Muscle of arm (tissue), 12 donors: Measurements from ENCODE around the gene GMDS. TPM values are rescaled to one million over a fixed set of nuclear protein-coding genes. Genes with fewer than 3 reads are reported as not detected.

Experiments
- DNase-seq: peaks from one replicate; pipeline ENCODE4 v3.0.0-alpha.2; 2013
- polyA plus RNA-seq, 12 donors: library from polyadenylated mRNA; unstranded; fragments of 120-200 nt; gene quantifications; one replicate each; pipeline ENCODE4 v1.2.1, GENCODE V29; 2013; ENCODE audit not compliant: insufficient read length in 12 of 12

The GMDS gene
- polyA plus RNA-seq, 12 donors, result 8.6 to 22.6 (median 10.5) TPM; not detected in 1

- no peak for DNase-seq
Observed at GRCh38 chr6:1657116-1657770, 588.2 kb downstream of the GMDS start.

GRCh38 chr6:1654054-1654453, 591.4 kb downstream of the GMDS start:
- no peak for DNase-seq

GRCh38 chr6:1652842-1653241, 592.6 kb downstream of the GMDS start:
- no peak for DNase-seq

- DNase-seq, result no peak
Observed at GRCh38 chr6:1651362-1651761, 594.0 kb downstream of the GMDS start.

- DNase-seq, result no peak
Observed at GRCh38 chr6:1645466-1646185, 599.8 kb downstream of the GMDS start.

- DNase-seq, result no peak
Observed at GRCh38 chr6:1644516-1645060, 600.8 kb downstream of the GMDS start.

GRCh38 chr6:1643830-1644445, 601.5 kb downstream of the GMDS start:
- no peak for DNase-seq

- DNase-seq, result no peak
Observed at GRCh38 chr6:1643111-1643510, 602.3 kb downstream of the GMDS start.

- no peak for DNase-seq
Observed at GRCh38 chr6:1641343-1641885, 604.0 kb downstream of the GMDS start.

GRCh38 chr6:1640476-1640875, 604.9 kb downstream of the GMDS start:
- DNase-seq, result no peak

- no peak for DNase-seq
Observed at GRCh38 chr6:1639430-1639829, 606.0 kb downstream of the GMDS start.

GRCh38 chr6:1636971-1637871, 608.2 kb downstream of the GMDS start:
- no peak for DNase-seq

GRCh38 chr6:1636272-1636825, 609.1 kb downstream of the GMDS start:
- DNase-seq, result no peak

- DNase-seq, result no peak
Observed at GRCh38 chr6:1635305-1636010, 609.9 kb downstream of the GMDS start.

- DNase-seq, result no peak
Observed at GRCh38 chr6:1634081-1634480, 611.3 kb downstream of the GMDS start.

- no peak for DNase-seq
Observed at GRCh38 chr6:1633366-1634021, 611.9 kb downstream of the GMDS start.

GRCh38 chr6:1631251-1631650, 614.2 kb downstream of the GMDS start:
- DNase-seq, result no peak

GRCh38 chr6:1630771-1631217, 614.6 kb downstream of the GMDS start:
- DNase-seq, result no peak

GRCh38 chr6:1630212-1630770, 615.1 kb downstream of the GMDS start:
- no peak for DNase-seq
